ENCODE measurements around the gene PAX5. TPM values are rescaled to one million over a fixed set of nuclear protein-coding genes. Genes with fewer than 3 reads are reported as not detected.

The PAX5 gene
- total RNA-seq, 1 donor from 2014 or later, result not detected

- no peak overlapping the region for H3K9ac ChIP-seq (ENCODE audit: low read depth in 1 of 3, low read length in 3 of 3)
- H3K9me3 ChIP-seq (ENCODE audit: control insufficient read depth in 3 of 3, low read length in 3 of 3), result peaks cover 0 to 4% (median 0%) of the 10 kb centered on the region in 3 donors
- H3K36me3 ChIP-seq (ENCODE audit: control insufficient read depth in 3 of 3, insufficient read depth in 3 of 3, low read length in 3 of 3), result no peaks in the 10 kb centered on the region
- no peak overlapping the region for H3K27ac ChIP-seq (ENCODE audit: low read depth, low read length)
- H3K27me3 ChIP-seq (ENCODE audit: control insufficient read depth in 3 of 3, insufficient read depth in 3 of 3, low read length in 3 of 3), result peaks cover 97 to 100% (median 97%) of the 10 kb centered on the region in 3 donors
- H3K4me3 ChIP-seq (ENCODE audit: low read length in 3 of 3), result no peak overlapping the region
- peaks cover 27 to 42% (median 33%) of the 10 kb centered on the region in 3 donors for H3K4me1 ChIP-seq (ENCODE audit: control insufficient read depth in 3 of 3, insufficient read depth in 3 of 3, low read length in 3 of 3)
These were observed 1.4 kb downstream of the PAX5 start for GRCh38 chr9:37032713-37033112.

- Histone ChIP-seq H3K27me3 (ENCODE audit: control insufficient read depth in 3 of 3, insufficient read depth in 3 of 3, low read length in 3 of 3) (peaks cover 93 to 99% (median 95%) of the 10 kb centered on the region in 3 donors), H3K36me3 (ENCODE audit: control insufficient read depth in 3 of 3, insufficient read depth in 3 of 3, low read length in 3 of 3) (no peaks in the 10 kb centered on the region), H3K4me1 (ENCODE audit: control insufficient read depth in 3 of 3, insufficient read depth in 3 of 3, low read length in 3 of 3) (peaks cover 18 to 35% (median 30%) of the 10 kb centered on the region in 3 donors), H3K9ac (ENCODE audit: low read depth in 1 of 3, low read length in 3 of 3) (no peak overlapping the region), H3K27ac (ENCODE audit: low read depth, low read length) (no peak overlapping the region), H3K4me3 (ENCODE audit: low read length in 3 of 3) (no peak overlapping the region), H3K9me3 (ENCODE audit: control insufficient read depth in 3 of 3, low read length in 3 of 3) (peaks cover 0 to 4% (median 0%) of the 10 kb centered on the region in 3 donors)
These were observed 2.2 kb downstream of the PAX5 start for GRCh38 chr9:37031902-37032301.

GRCh38 chr9:37031081-37031480, 3.0 kb downstream of the PAX5 start:
- Histone ChIP-seq H3K27ac (ENCODE audit: low read depth, low read length) (no peak overlapping the region), H3K9ac (ENCODE audit: low read depth in 1 of 3, low read length in 3 of 3) (no peak overlapping the region), H3K4me3 (ENCODE audit: low read length in 3 of 3) (no peak overlapping the region), H3K27me3 (ENCODE audit: control insufficient read depth in 3 of 3, insufficient read depth in 3 of 3, low read length in 3 of 3) (peaks cover 94 to 99% (median 95%) of the 10 kb centered on the region in 3 donors), H3K9me3 (ENCODE audit: control insufficient read depth in 3 of 3, low read length in 3 of 3) (peaks cover 0 to 4% (median 0%) of the 10 kb centered on the region in 3 donors), H3K4me1 (ENCODE audit: control insufficient read depth in 3 of 3, insufficient read depth in 3 of 3, low read length in 3 of 3) (peaks cover 16 to 32% (median 28%) of the 10 kb centered on the region in 3 donors), H3K36me3 (ENCODE audit: control insufficient read depth in 3 of 3, insufficient read depth in 3 of 3, low read length in 3 of 3) (no peaks in the 10 kb centered on the region)

- Histone ChIP-seq H3K4me3 (ENCODE audit: low read length in 3 of 3) (no peak overlapping the region), H3K27ac (ENCODE audit: low read depth, low read length) (no peak overlapping the region), H3K9me3 (ENCODE audit: control insufficient read depth in 3 of 3, low read length in 3 of 3) (peaks cover 0 to 4% (median 0%) of the 10 kb centered on the region in 3 donors), H3K9ac (ENCODE audit: low read depth in 1 of 3, low read length in 3 of 3) (no peak overlapping the region), H3K27me3 (ENCODE audit: control insufficient read depth in 3 of 3, insufficient read depth in 3 of 3, low read length in 3 of 3) (peaks cover 94 to 99% (median 95%) of the 10 kb centered on the region in 3 donors), H3K36me3 (ENCODE audit: control insufficient read depth in 3 of 3, insufficient read depth in 3 of 3, low read length in 3 of 3) (no peaks in the 10 kb centered on the region), H3K4me1 (ENCODE audit: control insufficient read depth in 3 of 3, insufficient read depth in 3 of 3, low read length in 3 of 3) (peaks cover 21 to 36% (median 30%) of the 10 kb centered on the region in 3 donors)
These were observed 3.5 kb downstream of the PAX5 start for GRCh38 chr9:37030611-37030939.

- H3K9ac ChIP-seq (ENCODE audit: low read depth in 1 of 3, low read length in 3 of 3), result no peak overlapping the region
- no peaks in the 10 kb centered on the region for H3K36me3 ChIP-seq (ENCODE audit: control insufficient read depth in 3 of 3, insufficient read depth in 3 of 3, low read length in 3 of 3)
- no peak overlapping the region for H3K4me3 ChIP-seq (ENCODE audit: low read length in 3 of 3)
- peaks cover 94 to 99% (median 95%) of the 10 kb centered on the region in 3 donors for H3K27me3 ChIP-seq (ENCODE audit: control insufficient read depth in 3 of 3, insufficient read depth in 3 of 3, low read length in 3 of 3)
- peaks cover 24 to 35% (median 30%) of the 10 kb centered on the region in 3 donors for H3K4me1 ChIP-seq (ENCODE audit: control insufficient read depth in 3 of 3, insufficient read depth in 3 of 3, low read length in 3 of 3)
- H3K9me3 ChIP-seq (ENCODE audit: control insufficient read depth in 3 of 3, low read length in 3 of 3), result peaks cover 0 to 4% (median 0%) of the 10 kb centered on the region in 3 donors
- H3K27ac ChIP-seq (ENCODE audit: low read depth, low read length), result no peak overlapping the region
These were observed 4.1 kb downstream of the PAX5 start for GRCh38 chr9:37029776-37030610.

- Histone ChIP-seq H3K36me3 (ENCODE audit: control insufficient read depth in 3 of 3, insufficient read depth in 3 of 3, low read length in 3 of 3) (no peaks in the 10 kb centered on the region), H3K9ac (ENCODE audit: low read depth in 1 of 3, low read length in 3 of 3) (no peak overlapping the region), H3K4me1 (ENCODE audit: control insufficient read depth in 3 of 3, insufficient read depth in 3 of 3, low read length in 3 of 3) (peaks cover 23 to 34% (median 31%) of the 10 kb centered on the region in 3 donors), H3K27ac (ENCODE audit: low read depth, low read length) (no peak overlapping the region), H3K27me3 (ENCODE audit: control insufficient read depth in 3 of 3, insufficient read depth in 3 of 3, low read length in 3 of 3) (peaks cover 94 to 99% (median 95%) of the 10 kb centered on the region in 3 donors), H3K9me3 (ENCODE audit: control insufficient read depth in 3 of 3, low read length in 3 of 3) (peaks cover 0 to 4% (median 0%) of the 10 kb centered on the region in 3 donors), H3K4me3 (ENCODE audit: low read length in 3 of 3) (no peak overlapping the region)
These were observed 4.7 kb downstream of the PAX5 start for GRCh38 chr9:37029304-37029775.

GRCh38 chr9:37028420-37029031, 5.5 kb downstream of the PAX5 start:
- Histone ChIP-seq H3K36me3 (ENCODE audit: control insufficient read depth in 3 of 3, insufficient read depth in 3 of 3, low read length in 3 of 3) (no peaks in the 10 kb centered on the region), H3K9me3 (ENCODE audit: control insufficient read depth in 3 of 3, low read length in 3 of 3) (peaks cover 0 to 4% (median 0%) of the 10 kb centered on the region in 3 donors), H3K9ac (ENCODE audit: low read depth in 1 of 3, low read length in 3 of 3) (no peak overlapping the region), H3K27me3 (ENCODE audit: control insufficient read depth in 3 of 3, insufficient read depth in 3 of 3, low read length in 3 of 3) (peaks cover 95 to 99% (median 96%) of the 10 kb centered on the region in 3 donors), H3K4me3 (ENCODE audit: low read length in 3 of 3) (no peak overlapping the region), H3K27ac (ENCODE audit: low read depth, low read length) (no peak overlapping the region), H3K4me1 (ENCODE audit: control insufficient read depth in 3 of 3, insufficient read depth in 3 of 3, low read length in 3 of 3) (peaks cover 18 to 31% (median 30%) of the 10 kb centered on the region in 3 donors)

- Histone ChIP-seq H3K4me3 (ENCODE audit: low read length in 3 of 3) (peak overlapping the region in 1 of 3 donors; percentile 43), H3K27ac (ENCODE audit: low read depth, low read length) (no peak overlapping the region), H3K9ac (ENCODE audit: low read depth in 1 of 3, low read length in 3 of 3) (no peak overlapping the region), H3K9me3 (ENCODE audit: control insufficient read depth in 3 of 3, low read length in 3 of 3) (peaks cover 0 to 4% (median 0%) of the 10 kb centered on the region in 3 donors), H3K4me1 (ENCODE audit: control insufficient read depth in 3 of 3, insufficient read depth in 3 of 3, low read length in 3 of 3) (peaks cover 18 to 31% (median 30%) of the 10 kb centered on the region in 3 donors), H3K36me3 (ENCODE audit: control insufficient read depth in 3 of 3, insufficient read depth in 3 of 3, low read length in 3 of 3) (no peaks in the 10 kb centered on the region), H3K27me3 (ENCODE audit: control insufficient read depth in 3 of 3, insufficient read depth in 3 of 3, low read length in 3 of 3) (peaks cover 95 to 99% (median 98%) of the 10 kb centered on the region in 3 donors)
These were observed 6.3 kb downstream of the PAX5 start for GRCh38 chr9:37027582-37028419.

- Histone ChIP-seq H3K27me3 (ENCODE audit: control insufficient read depth in 3 of 3, insufficient read depth in 3 of 3, low read length in 3 of 3) (peaks cover 95 to 98% (median 98%) of the 10 kb centered on the region in 3 donors), H3K4me1 (ENCODE audit: control insufficient read depth in 3 of 3, insufficient read depth in 3 of 3, low read length in 3 of 3) (peaks cover 18 to 31% (median 30%) of the 10 kb centered on the region in 3 donors), H3K4me3 (ENCODE audit: low read length in 3 of 3) (peak overlapping the region in 2 of 3 donors; percentile 22 to 43), H3K27ac (ENCODE audit: low read depth, low read length) (no peak overlapping the region), H3K36me3 (ENCODE audit: control insufficient read depth in 3 of 3, insufficient read depth in 3 of 3, low read length in 3 of 3) (no peaks in the 10 kb centered on the region), H3K9ac (ENCODE audit: low read depth in 1 of 3, low read length in 3 of 3) (no peak overlapping the region), H3K9me3 (ENCODE audit: control insufficient read depth in 3 of 3, low read length in 3 of 3) (peaks cover 0 to 4% (median 0%) of the 10 kb centered on the region in 3 donors)
These were observed 7.0 kb downstream of the PAX5 start for GRCh38 chr9:37026931-37027581.
